Activated T-helper 2 cell treated with anti-CD3 and anti-CD28 coated beads, Interferon-gamma antibody, Interleukin-2, Interleukin-4, amounts not matched to agents 10 μg/mL and 5 μg/mL and 100 μg/mL, durations not matched to agents 14 hours and 24 hours and 36 hours (primary cell): ENCODE results near the gene MLLT10. TPM values are rescaled to one million over a fixed set of nuclear protein-coding genes. Genes with fewer than 3 reads are reported as not detected.

Source experiments
- DNase-seq: peaks from one replicate; pipeline ENCODE4 v3.0.0; 2021; ENCODE audit warnings: low spot score
- H3K27ac Mint-ChIP-seq: one replicate; pipeline ENCODE4 v1.8.0; 2021; ENCODE audit warnings: mixed read lengths
- H3K27me3 Mint-ChIP-seq: one replicate; pipeline ENCODE4 v1.8.0; 2021; ENCODE audit warnings: low read depth, mixed read lengths
- H3K36me3 Mint-ChIP-seq: one replicate; pipeline ENCODE4 v1.8.0; 2021; ENCODE audit warnings: low read depth, mixed read lengths
- H3K4me1 Mint-ChIP-seq: one replicate; pipeline ENCODE4 v1.8.0; 2021; ENCODE audit warnings: low read depth, mixed read lengths
- H3K4me3 Mint-ChIP-seq: one replicate; pipeline ENCODE4 v1.8.0; 2021; ENCODE audit warnings: low read depth, mild to moderate bottlenecking, moderate library complexity, mixed read lengths
- H3K9me3 Mint-ChIP-seq: one replicate; pipeline ENCODE4 v1.8.0; 2021; ENCODE audit warnings: mixed read lengths
- intact Hi-C: fragments of 100-400 bp; cut with micrococcal nuclease; formaldehyde crosslinking; loops from one replicate; pipeline ENCODE4 v1.15.1; 2023
- total RNA-seq: library from RNA; stranded (reverse); gene quantifications from 2 replicates; pipeline ENCODE4 v1.2.3, GENCODE V29; 2022

The MLLT10 gene
- total RNA-seq, 1 donor from 2014 or later, result 47.4 TPM

GRCh38 chr10:21505711-21506278 is 28.2 kb upstream of the MLLT10 start:
- Mint-ChIP-seq H3K4me3 (no peak overlapping the region), H3K4me1 (no peaks in the 10 kb centered on the region), H3K9me3 (no peaks in the 10 kb centered on the region), H3K36me3 (no peaks in the 10 kb centered on the region), H3K27me3 (peaks cover 65% of the 10 kb centered on the region), H3K27ac (no peak overlapping the region)
- intact Hi-C loops, result no loop called here
- DNase-seq, result no peak

GRCh38 chr10:21506351-21506750 is 27.7 kb upstream of the MLLT10 start:
- DNase-seq, result no peak
- H3K27ac Mint-ChIP-seq, result no peak overlapping the region
- H3K36me3 Mint-ChIP-seq, result no peaks in the 10 kb centered on the region
- intact Hi-C loops, result no loop called here
- H3K4me3 Mint-ChIP-seq, result no peak overlapping the region
- peaks cover 64% of the 10 kb centered on the region for H3K27me3 Mint-ChIP-seq
- no peaks in the 10 kb centered on the region for H3K9me3 Mint-ChIP-seq
- no peaks in the 10 kb centered on the region for H3K4me1 Mint-ChIP-seq

- Mint-ChIP-seq H3K9me3 (no peaks in the 10 kb centered on the region), H3K4me1 (no peaks in the 10 kb centered on the region), H3K36me3 (no peaks in the 10 kb centered on the region), H3K4me3 (no peak overlapping the region), H3K27ac (no peak overlapping the region), H3K27me3 (peaks cover 64% of the 10 kb centered on the region)
- intact Hi-C loops, result no loop called here
- no peak for DNase-seq
Observed at GRCh38 chr10:21507150-21507549, 26.9 kb upstream of the MLLT10 start.

GRCh38 chr10:21508706-21509331 is 25.2 kb upstream of the MLLT10 start:
- no peak overlapping the region for H3K27ac Mint-ChIP-seq
- DNase-seq, result no peak
- H3K4me3 Mint-ChIP-seq, result no peak overlapping the region
- H3K27me3 Mint-ChIP-seq, result peaks cover 63% of the 10 kb centered on the region
- no peaks in the 10 kb centered on the region for H3K4me1 Mint-ChIP-seq
- no peaks in the 10 kb centered on the region for H3K9me3 Mint-ChIP-seq
- intact Hi-C loops, result no loop called here
- H3K36me3 Mint-ChIP-seq, result no peaks in the 10 kb centered on the region

GRCh38 chr10:21509341-21510240 is 24.4 kb upstream of the MLLT10 start:
- Mint-ChIP-seq H3K27ac (no peak overlapping the region), H3K36me3 (no peaks in the 10 kb centered on the region), H3K4me1 (no peaks in the 10 kb centered on the region), H3K27me3 (peaks cover 63% of the 10 kb centered on the region), H3K9me3 (no peaks in the 10 kb centered on the region), H3K4me3 (no peak overlapping the region)
- intact Hi-C loops, result loop anchor here (10.0 kb wide), 1 partner anchor 965 kb away; no protein-coding TSS in a partner anchor
- no peak for DNase-seq

- H3K9me3 Mint-ChIP-seq, result no peaks in the 10 kb centered on the region
Observed at GRCh38 chr10:21510241-21511094, 23.6 kb upstream of the MLLT10 start.

GRCh38 chr10:21511095-21511570 is 22.9 kb upstream of the MLLT10 start:
- Mint-ChIP-seq H3K36me3 (no peaks in the 10 kb centered on the region), H3K4me1 (peaks cover 6% of the 10 kb centered on the region), H3K9me3 (no peaks in the 10 kb centered on the region), H3K27me3 (peaks cover 68% of the 10 kb centered on the region), H3K4me3 (no peak overlapping the region), H3K27ac (no peak overlapping the region)
- DNase-seq, result no peak
- intact Hi-C loops, result loop anchor here (10.0 kb wide), 1 partner anchor 964 kb away; no protein-coding TSS in a partner anchor

More at GRCh38 chr10:21510241-21511094, 23.6 kb upstream of the MLLT10 start:
- Mint-ChIP-seq H3K27ac (no peak overlapping the region), H3K36me3 (no peaks in the 10 kb centered on the region), H3K27me3 (peaks cover 67% of the 10 kb centered on the region), H3K4me3 (no peak overlapping the region), H3K4me1 (no peaks in the 10 kb centered on the region)
- intact Hi-C loops, result loop anchor here (10.0 kb wide), 1 partner anchor 964 kb away; no protein-coding TSS in a partner anchor
- DNase-seq, result no peak

GRCh38 chr10:21511946-21512572 is 22.0 kb upstream of the MLLT10 start:
- Mint-ChIP-seq H3K4me1 (peaks cover 6% of the 10 kb centered on the region), H3K27me3 (peaks cover 60% of the 10 kb centered on the region)
- intact Hi-C loops, result loop anchor here (10.0 kb wide), 1 partner anchor 963 kb away; no protein-coding TSS in a partner anchor

GRCh38 chr10:21512573-21513404 is 21.2 kb upstream of the MLLT10 start:
- Mint-ChIP-seq H3K27me3 (peaks cover 57% of the 10 kb centered on the region), H3K4me3 (no peak overlapping the region), H3K9me3 (no peaks in the 10 kb centered on the region), H3K36me3 (no peaks in the 10 kb centered on the region), H3K27ac (no peak overlapping the region), H3K4me1 (peaks cover 11% of the 10 kb centered on the region)
- DNase-seq, result no peak
- intact Hi-C loops, result loop anchor here (10.0 kb wide), 1 partner anchor 962 kb away; no protein-coding TSS in a partner anchor

More at GRCh38 chr10:21511946-21512572, 22.0 kb upstream of the MLLT10 start:
- H3K9me3 Mint-ChIP-seq, result no peaks in the 10 kb centered on the region
- DNase-seq, result no peak
- H3K4me3 Mint-ChIP-seq, result no peak overlapping the region
- no peaks in the 10 kb centered on the region for H3K36me3 Mint-ChIP-seq
- H3K27ac Mint-ChIP-seq, result no peak overlapping the region

GRCh38 chr10:21513405-21513788 is 20.6 kb upstream of the MLLT10 start:
- Mint-ChIP-seq H3K9me3 (no peaks in the 10 kb centered on the region), H3K27me3 (peaks cover 63% of the 10 kb centered on the region), H3K36me3 (no peaks in the 10 kb centered on the region), H3K27ac (no peak overlapping the region), H3K4me1 (peaks cover 16% of the 10 kb centered on the region), H3K4me3 (no peak overlapping the region)
- no peak for DNase-seq
- intact Hi-C loops, result loop anchor here (10.0 kb wide), 1 partner anchor 961 kb away; no protein-coding TSS in a partner anchor
